PC-3 (cell line): ENCODE data around the gene TRIM14. TPM values are rescaled to one million over a fixed set of nuclear protein-coding genes. Genes with fewer than 3 reads are reported as not detected.
A peak's percentile ranks its signal among the peaks of the same experiment; 100 is the strongest.

ENCODE experiments used
- ATAC-seq: fragments of 200-7000 bp; cut with Tn5 transposase; 2 replicates; pipeline ENCODE4 v1.9.1; 2020; ENCODE audit warnings: mild to moderate bottlenecking, moderate library complexity
- BruUV-seq: library from RNA; stranded (reverse); fragments of 400-500 nt; replicated peaks from 2 replicates; lab custom pipeline; 2021; lab: Mats Ljungman, UMichigan
- CTCF ChIA-PET: fragments of 300-600 bp; sonication (Branson Sonifier 250); formaldehyde crosslinking; loops from one replicate; lab custom pipeline; 2022; ENCODE audit warnings: antibody characterized with exemption; lab: Charles Lee
- POLR2A ChIA-PET: fragments of 300-600 bp; sonication (Branson Sonifier 250); formaldehyde crosslinking; loops from one replicate; lab custom pipeline; 2022; ENCODE audit warnings: antibody characterized with exemption; ENCODE audit not compliant: unreplicated experiment; lab: Charles Lee
- DNase-seq: peaks from one replicate; pipeline ENCODE4 v3.0.0-alpha.2; 2015
- H2AFZ ChIP-seq: fragments of 300-600 bp; sonication (generic); 2 replicates; pipeline ENCODE4 v1.6.0; 2016; ENCODE audit warnings: antibody characterized with exemption, low read length
- H3F3A ChIP-seq: fragments of 300-600 bp; sonication (generic); one replicate; pipeline ENCODE4 v1.6.0; 2017; ENCODE audit warnings: antibody characterized with exemption, low read length, control low read depth, mild to moderate bottlenecking; ENCODE audit not compliant: unreplicated experiment
- H3K27ac ChIP-seq: fragments of 300-600 bp; sonication (generic); 2 replicates; pipeline ENCODE4 v1.5.1; 2016; ENCODE audit warnings: mild to moderate bottlenecking, low read length
- H3K27me3 ChIP-seq: fragments of 300-600 bp; sonication (generic); 2 replicates; pipeline ENCODE4 v1.6.1; 2016; ENCODE audit warnings: low read length, mixed read lengths
- H3K36me3 ChIP-seq: fragments of 300-600 bp; sonication (generic); 2 replicates; pipeline ENCODE4 v1.6.1; 2016; ENCODE audit warnings: low read depth, mixed run types, low read length, mixed read lengths
- H3K4me1 ChIP-seq: fragments of 300-600 bp; sonication (generic); 2 replicates; pipeline ENCODE4 v1.5.1; 2016; ENCODE audit warnings: low read length; ENCODE audit not compliant: insufficient read depth
- H3K4me2 ChIP-seq: fragments of 300-600 bp; sonication (generic); 2 replicates; pipeline ENCODE4 v1.6.0; 2016; ENCODE audit warnings: low read length
- H3K4me3 ChIP-seq: fragments of 300-600 bp; sonication (generic); 2 replicates; pipeline ENCODE4 v1.5.1; 2016; ENCODE audit warnings: mild to moderate bottlenecking, low read length, mixed read lengths
- H3K79me2 ChIP-seq: fragments of 300-600 bp; sonication (generic); 2 replicates; pipeline ENCODE4 v1.6.1; 2017; ENCODE audit warnings: low read length, mixed read lengths
- H3K9ac ChIP-seq: fragments of 300-600 bp; sonication (generic); 2 replicates; pipeline ENCODE4 v1.6.0; 2016; ENCODE audit warnings: mild to moderate bottlenecking, low read length
- H3K9me2 ChIP-seq: fragments of 300-600 bp; sonication (generic); replicated peaks from 2 replicates; pipeline ENCODE4 v1.6.1; 2016; ENCODE audit warnings: mixed run types, low read length, mixed read lengths
- H3K9me3 ChIP-seq: fragments of 300-600 bp; sonication (generic); 2 replicates; pipeline ENCODE4 v1.6.1; 2016; ENCODE audit warnings: low read length, mixed read lengths
- H4K20me1 ChIP-seq: fragments of 300-600 bp; sonication (generic); 2 replicates; pipeline ENCODE4 v1.6.1; 2016; ENCODE audit warnings: low read length, mixed read lengths
- EZH2 ChIP-seq: fragments of 300-600 bp; sonication (generic); IDR thresholded peaks from one replicate; pipeline ENCODE4 v1.6.1; 2017; ENCODE audit warnings: antibody characterized with exemption, mild to moderate bottlenecking, low read length; ENCODE audit not compliant: unreplicated experiment
- EZH2phosphoT487 ChIP-seq: fragments of 300-600 bp; sonication (generic); IDR thresholded peaks from 2 replicates; pipeline ENCODE4 v1.6.1; 2018; ENCODE audit warnings: mild to moderate bottlenecking, antibody characterized with exemption, low read length, borderline replicate concordance
- intact Hi-C: fragments of 100-400 bp; cut with micrococcal nuclease; formaldehyde crosslinking; loops from 2 replicates; pipeline ENCODE4 v1.9.0; 2023
- total RNA-seq: library from RNA; depleted of rRNA; stranded (reverse); fragments of >200 nt; gene quantifications from 2 replicates; pipeline ENCODE4 v1.2.3, GENCODE V29; 2014
- TF ChIP-seq, protein P1 (sequence below): fragments of 300-600 bp; sonication (generic); conservative IDR thresholded peaks from 2 replicates; pipeline ENCODE4 v1.5.1; 2017; ENCODE audit warnings: antibody characterized with exemption, low read depth, mild to moderate bottlenecking, low read length

TRIM14 gene
- total RNA-seq, 1 experiment from 2014 or later = 11.2 TPM

DNA sequence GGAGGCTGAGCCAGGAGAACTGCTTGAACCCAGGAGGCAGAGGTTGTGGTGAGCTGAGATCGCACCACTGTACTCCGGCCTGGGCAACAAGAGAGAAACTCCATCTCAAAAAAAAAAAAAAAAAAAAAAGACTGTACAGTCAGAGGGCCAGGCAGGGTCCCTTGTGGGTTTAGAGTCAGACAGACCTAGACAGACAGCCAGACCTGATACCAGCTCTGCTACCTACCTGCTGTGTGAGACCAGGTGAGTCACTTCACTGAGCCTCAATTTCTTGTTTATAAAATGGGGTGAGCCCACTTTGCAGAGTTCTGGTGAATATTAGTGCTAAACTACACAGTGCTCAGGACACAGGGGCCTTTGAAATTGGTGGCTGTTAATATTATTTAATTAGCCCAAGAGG is 19.7 kb downstream of the TRIM14 start:
- no peak overlapping the region for H3K9ac ChIP-seq
- H3K4me3 ChIP-seq = no peak overlapping the region
- no peak overlapping the region for H2AFZ ChIP-seq
- no peaks in the 10 kb centered on the region for H3K36me3 ChIP-seq
- BruUV-seq = no TSS peak
- ATAC-seq (no peak), DNase-seq (no peak)
- H4K20me1 ChIP-seq = no peaks in the 10 kb centered on the region
- H3K79me2 ChIP-seq = no peaks in the 10 kb centered on the region
- no peak overlapping the region for H3K4me2 ChIP-seq
- ChIA-PET CTCF (no interaction called here), POLR2A (no interaction called here)
- no peaks in the 10 kb centered on the region for H3K4me1 ChIP-seq
- no peaks in the 10 kb centered on the region for H3K9me3 ChIP-seq
- H3K9me2 ChIP-seq = no peaks in the 10 kb centered on the region
- no peaks in the 10 kb centered on the region for H3K27me3 ChIP-seq
- intact Hi-C loops = no loop called here
- H3F3A ChIP-seq = no peaks in the 10 kb centered on the region
- TF ChIP-seq, protein P1, sequence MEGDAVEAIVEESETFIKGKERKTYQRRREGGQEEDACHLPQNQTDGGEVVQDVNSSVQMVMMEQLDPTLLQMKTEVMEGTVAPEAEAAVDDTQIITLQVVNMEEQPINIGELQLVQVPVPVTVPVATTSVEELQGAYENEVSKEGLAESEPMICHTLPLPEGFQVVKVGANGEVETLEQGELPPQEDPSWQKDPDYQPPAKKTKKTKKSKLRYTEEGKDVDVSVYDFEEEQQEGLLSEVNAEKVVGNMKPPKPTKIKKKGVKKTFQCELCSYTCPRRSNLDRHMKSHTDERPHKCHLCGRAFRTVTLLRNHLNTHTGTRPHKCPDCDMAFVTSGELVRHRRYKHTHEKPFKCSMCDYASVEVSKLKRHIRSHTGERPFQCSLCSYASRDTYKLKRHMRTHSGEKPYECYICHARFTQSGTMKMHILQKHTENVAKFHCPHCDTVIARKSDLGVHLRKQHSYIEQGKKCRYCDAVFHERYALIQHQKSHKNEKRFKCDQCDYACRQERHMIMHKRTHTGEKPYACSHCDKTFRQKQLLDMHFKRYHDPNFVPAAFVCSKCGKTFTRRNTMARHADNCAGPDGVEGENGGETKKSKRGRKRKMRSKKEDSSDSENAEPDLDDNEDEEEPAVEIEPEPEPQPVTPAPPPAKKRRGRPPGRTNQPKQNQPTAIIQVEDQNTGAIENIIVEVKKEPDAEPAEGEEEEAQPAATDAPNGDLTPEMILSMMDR = no peak
- TF ChIP-seq EZH2phosphoT487 = no peak
- no peak overlapping the region for H3K27ac ChIP-seq

DNA sequence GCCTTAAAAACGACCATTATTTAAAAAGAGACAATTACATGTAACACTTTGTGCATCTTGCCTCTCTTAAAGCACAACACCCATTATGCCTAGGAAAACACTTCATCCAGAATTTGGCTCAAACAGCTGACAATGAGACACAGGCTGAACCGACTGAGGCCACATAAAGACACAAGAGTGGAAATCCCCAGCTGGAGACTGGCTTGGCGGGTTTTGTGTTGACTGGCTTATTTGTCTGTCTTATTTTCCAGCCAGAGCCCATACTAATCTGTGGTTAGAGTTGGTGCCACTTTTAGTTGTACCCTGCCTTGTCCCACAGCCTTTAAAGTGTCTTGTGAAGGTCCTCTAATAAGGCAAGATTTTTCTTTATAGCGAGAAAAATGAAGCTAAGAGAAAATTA is 21.2 kb downstream of the TRIM14 start:
- TF ChIP-seq EZH2phosphoT487 (no peak), EZH2 (no peak)
- TF ChIP-seq, protein P1 = no peak
- Histone ChIP-seq H3K9me3 (no peaks in the 10 kb centered on the region), H3K36me3 (no peaks in the 10 kb centered on the region), H3K9ac (no peak overlapping the region), H3F3A (no peaks in the 10 kb centered on the region), H4K20me1 (no peaks in the 10 kb centered on the region), H3K79me2 (no peaks in the 10 kb centered on the region), H3K9me2 (no peaks in the 10 kb centered on the region), H3K27ac (no peak overlapping the region), H2AFZ (no peak overlapping the region), H3K4me2 (no peak overlapping the region), H3K27me3 (no peaks in the 10 kb centered on the region), H3K4me3 (no peak overlapping the region), H3K4me1 (no peaks in the 10 kb centered on the region)
- POLR2A ChIA-PET = no interaction called here
- BruUV-seq = no TSS peak
- CTCF ChIA-PET = no interaction called here
- DNase-seq (peak; percentile 18), ATAC-seq (no peak)
- intact Hi-C loops = no loop called here

DNA sequence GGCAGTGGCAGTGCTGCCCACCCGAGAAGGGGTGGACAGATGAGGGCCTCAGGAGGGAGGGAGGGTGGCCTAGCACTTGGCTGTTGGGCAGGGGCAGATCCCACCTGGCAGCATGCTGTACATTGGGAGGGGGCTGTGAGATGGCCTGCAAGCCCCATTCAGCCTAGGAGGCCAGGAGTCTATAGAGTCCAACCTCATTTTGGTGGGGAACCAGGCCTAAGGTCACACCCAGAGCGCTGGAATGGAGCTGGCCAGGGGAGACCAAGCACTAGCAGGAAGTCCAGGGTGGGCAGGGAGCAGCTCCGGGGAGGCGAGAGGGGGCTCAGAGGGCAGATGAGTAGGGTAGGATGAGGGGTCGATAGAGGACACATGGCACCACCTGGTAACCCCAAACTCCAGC is 22.9 kb downstream of the TRIM14 start:
- no peak overlapping the region for H3K27ac ChIP-seq
- H3K9ac ChIP-seq = no peak overlapping the region
- ATAC-seq (no peak), DNase-seq (no peak)
- H3K79me2 ChIP-seq = no peaks in the 10 kb centered on the region
- intact Hi-C loops = no loop called here
- no peaks in the 10 kb centered on the region for H3K27me3 ChIP-seq
- H3K9me3 ChIP-seq = no peaks in the 10 kb centered on the region
- no peaks in the 10 kb centered on the region for H4K20me1 ChIP-seq
- no peak overlapping the region for H3K4me3 ChIP-seq
- H3F3A ChIP-seq = no peaks in the 10 kb centered on the region
- H3K36me3 ChIP-seq = no peaks in the 10 kb centered on the region
- no peaks in the 10 kb centered on the region for H3K9me2 ChIP-seq
- H2AFZ ChIP-seq = no peak overlapping the region
- TF ChIP-seq EZH2 (no peak), EZH2phosphoT487 (no peak)
- no peak overlapping the region for H3K4me2 ChIP-seq
- POLR2A ChIA-PET = no interaction called here
- CTCF ChIA-PET = no interaction called here
- H3K4me1 ChIP-seq = no peaks in the 10 kb centered on the region
- no TSS peak for BruUV-seq
